Measurements from ENCODE around the gene FHL1. TPM values are rescaled to one million over a fixed set of nuclear protein-coding genes. Genes with fewer than 3 reads are reported as not detected.
"Not testable (repeated sequence)": the region's sequence is repeated elsewhere in the genome, so short reads cannot be mapped to it uniquely, and the experiment has no call there.

FHL1 gene
- total RNA-seq, 2 experiments from 2014 or later, result 27.2 to 28.4 TPM

- Mint-ChIP-seq H3K27me3 (no peaks in the 10 kb centered on the region), H3K36me3 (ENCODE audit: low read depth) (peaks cover 76% of the 10 kb centered on the region), H3K27ac (peak overlapping the region; percentile 17), H3K9me3 (no peaks in the 10 kb centered on the region), H3K4me1 (ENCODE audit: low read depth) (peaks cover 15% of the 10 kb centered on the region), H3K4me3 (no peak overlapping the region)
- no peak for ATAC-seq (ENCODE audit: poor library complexity)
- H3K9me3 ChIP-seq (ENCODE audit: control insufficient read depth in 1 of 2, insufficient read depth in 1 of 2, low read length in 2 of 2), result no peaks in the 10 kb centered on the region
- no peak overlapping the region for H3K4me3 ChIP-seq (ENCODE audit: low read length)
- peaks cover 39% of the 10 kb centered on the region for H3K36me3 ChIP-seq (ENCODE audit: insufficient read depth, low read length)
- intact Hi-C loops (cut with DNase I, micrococcal nuclease), result no loop called here
- H3K27ac ChIP-seq (ENCODE audit: low read depth in 1 of 2, low read length in 2 of 2), result no peak overlapping the region
- H3K4me1 ChIP-seq (ENCODE audit: insufficient read depth, low read length), result no peaks in the 10 kb centered on the region
- no peaks in the 10 kb centered on the region for H3K27me3 ChIP-seq (ENCODE audit: control insufficient read depth in 1 of 2, insufficient read depth in 2 of 2, low read length in 2 of 2)
- no peak for DNase-seq
- POLR2A ChIA-PET, result no interaction called here
- TF ChIP-seq, protein P1, sequence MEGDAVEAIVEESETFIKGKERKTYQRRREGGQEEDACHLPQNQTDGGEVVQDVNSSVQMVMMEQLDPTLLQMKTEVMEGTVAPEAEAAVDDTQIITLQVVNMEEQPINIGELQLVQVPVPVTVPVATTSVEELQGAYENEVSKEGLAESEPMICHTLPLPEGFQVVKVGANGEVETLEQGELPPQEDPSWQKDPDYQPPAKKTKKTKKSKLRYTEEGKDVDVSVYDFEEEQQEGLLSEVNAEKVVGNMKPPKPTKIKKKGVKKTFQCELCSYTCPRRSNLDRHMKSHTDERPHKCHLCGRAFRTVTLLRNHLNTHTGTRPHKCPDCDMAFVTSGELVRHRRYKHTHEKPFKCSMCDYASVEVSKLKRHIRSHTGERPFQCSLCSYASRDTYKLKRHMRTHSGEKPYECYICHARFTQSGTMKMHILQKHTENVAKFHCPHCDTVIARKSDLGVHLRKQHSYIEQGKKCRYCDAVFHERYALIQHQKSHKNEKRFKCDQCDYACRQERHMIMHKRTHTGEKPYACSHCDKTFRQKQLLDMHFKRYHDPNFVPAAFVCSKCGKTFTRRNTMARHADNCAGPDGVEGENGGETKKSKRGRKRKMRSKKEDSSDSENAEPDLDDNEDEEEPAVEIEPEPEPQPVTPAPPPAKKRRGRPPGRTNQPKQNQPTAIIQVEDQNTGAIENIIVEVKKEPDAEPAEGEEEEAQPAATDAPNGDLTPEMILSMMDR (IDR thresholded peaks at IDR 0.05), result no peak
- CTCF ChIA-PET, result no interaction called here
Measured at GRCh38 chrX:136228839-136229207, 81.5 kb downstream of the FHL1 start.

DNA sequence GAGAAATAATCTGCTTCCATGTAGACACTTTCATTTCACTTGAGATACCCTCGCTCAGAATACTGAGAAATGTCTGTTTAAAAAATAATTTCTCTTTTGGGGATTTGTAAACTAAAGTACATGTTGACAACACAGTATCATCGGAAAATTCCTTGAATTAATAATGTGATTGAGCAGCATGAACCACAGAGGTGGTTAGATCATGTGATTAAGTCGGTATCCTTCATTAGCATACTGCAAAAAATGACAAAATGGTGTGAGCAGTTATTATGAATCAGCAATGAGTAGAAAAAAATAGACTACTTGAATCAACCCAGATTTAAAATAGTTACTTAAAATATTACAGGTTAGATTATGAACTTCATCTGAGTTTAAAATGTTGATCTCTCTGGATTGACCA, 89.7 kb downstream of the FHL1 start:
- Histone ChIP-seq H3K27ac (ENCODE audit: low read depth in 1 of 2, low read length in 2 of 2) (no peak overlapping the region), H3K4me3 (ENCODE audit: low read length) (no peak overlapping the region), H3K4me1 (ENCODE audit: insufficient read depth, low read length) (no peaks in the 10 kb centered on the region), H3K9me3 (ENCODE audit: control insufficient read depth in 1 of 2, insufficient read depth in 1 of 2, low read length in 2 of 2) (no peaks in the 10 kb centered on the region), H3K36me3 (ENCODE audit: insufficient read depth, low read length) (peaks cover 16% of the 10 kb centered on the region), H3K27me3 (ENCODE audit: control insufficient read depth in 1 of 2, insufficient read depth in 2 of 2, low read length in 2 of 2) (no peaks in the 10 kb centered on the region)
- TF ChIP-seq, protein P1 (IDR thresholded peaks at IDR 0.05), result no peak
- intact Hi-C loops (cut with DNase I, micrococcal nuclease), result no loop called here
- CTCF ChIA-PET, result interaction anchor here (1.4 kb wide), 1 partner anchor 11 kb away, joined by 4 read pairs; no protein-coding TSS in a partner anchor
- peak in 1 of 14 experiments; percentile 27 for DNase-seq
- Mint-ChIP-seq H3K27ac (no peak overlapping the region), H3K9me3 (no peaks in the 10 kb centered on the region), H3K4me3 (no peak overlapping the region), H3K4me1 (ENCODE audit: low read depth) (no peaks in the 10 kb centered on the region), H3K36me3 (ENCODE audit: low read depth) (peaks cover 61% of the 10 kb centered on the region), H3K27me3 (no peaks in the 10 kb centered on the region)
- POLR2A ChIA-PET, result no interaction called here
- no peak for ATAC-seq (ENCODE audit: poor library complexity)

- H3K4me1 ChIP-seq (ENCODE audit: insufficient read depth, low read length); DNase-seq; CTCF ChIA-PET; H3K4me3 ChIP-seq (ENCODE audit: low read length); ATAC-seq (ENCODE audit: poor library complexity); H3K4me3 Mint-ChIP-seq; POLR2A ChIA-PET; H3K27me3 Mint-ChIP-seq; intact Hi-C loops (cut with DNase I, micrococcal nuclease); H3K27ac ChIP-seq (ENCODE audit: low read depth in 1 of 2, low read length in 2 of 2); H3K4me1 Mint-ChIP-seq (ENCODE audit: low read depth); H3K27me3 ChIP-seq (ENCODE audit: control insufficient read depth in 1 of 2, insufficient read depth in 2 of 2, low read length in 2 of 2); H3K27ac Mint-ChIP-seq; H3K9me3 ChIP-seq (ENCODE audit: control insufficient read depth in 1 of 2, insufficient read depth in 1 of 2, low read length in 2 of 2); H3K9me3 Mint-ChIP-seq: not testable (repeated sequence)
- H3K36me3 ChIP-seq (ENCODE audit: insufficient read depth, low read length), result peaks cover 23% of the 10 kb centered on the region
- peaks cover 67% of the 10 kb centered on the region for H3K36me3 Mint-ChIP-seq (ENCODE audit: low read depth)
Measured at GRCh38 chrX:136237849-136238248, 90.5 kb downstream of the FHL1 start.

DNA sequence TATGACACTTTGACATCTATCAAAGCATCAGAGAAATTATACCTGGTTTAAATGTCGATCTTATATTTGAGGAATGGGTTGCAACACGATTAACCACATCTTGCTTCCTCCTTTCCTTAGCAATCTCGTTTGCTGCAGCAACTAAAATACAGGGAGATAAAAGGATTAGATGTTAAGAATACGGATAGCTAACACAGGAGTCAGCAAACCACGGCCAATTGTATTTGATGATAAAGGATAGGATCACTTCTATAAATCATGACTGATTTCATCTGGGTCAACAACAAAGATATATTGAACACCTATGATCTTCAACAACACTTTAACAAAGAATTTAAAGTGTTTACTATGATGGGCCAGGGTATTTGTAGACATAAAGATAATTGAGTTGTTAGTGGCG, 98.9 kb downstream of the FHL1 start:
- Histone ChIP-seq H3K4me3 (ENCODE audit: low read length) (no peak overlapping the region), H3K27ac (ENCODE audit: low read depth in 1 of 2, low read length in 2 of 2) (no peak overlapping the region), H3K9me3 (ENCODE audit: control insufficient read depth in 1 of 2, insufficient read depth in 1 of 2, low read length in 2 of 2) (no peaks in the 10 kb centered on the region), H3K4me1 (ENCODE audit: insufficient read depth, low read length) (peaks cover 5% of the 10 kb centered on the region), H3K36me3 (ENCODE audit: insufficient read depth, low read length) (peaks cover 28% of the 10 kb centered on the region), H3K27me3 (ENCODE audit: control insufficient read depth in 1 of 2, insufficient read depth in 2 of 2, low read length in 2 of 2) (no peaks in the 10 kb centered on the region)
- DNase-seq (no peak), ATAC-seq (ENCODE audit: poor library complexity) (no peak)
- Mint-ChIP-seq H3K36me3 (ENCODE audit: low read depth) (peaks cover 34% of the 10 kb centered on the region), H3K27me3 (no peaks in the 10 kb centered on the region), H3K4me1 (ENCODE audit: low read depth) (peaks cover 4% of the 10 kb centered on the region), H3K9me3 (no peaks in the 10 kb centered on the region), H3K4me3 (no peak overlapping the region), H3K27ac (no peak overlapping the region)
- ChIA-PET CTCF (no interaction called here), POLR2A (no interaction called here)
- TF ChIP-seq, protein P1 (IDR thresholded peaks at IDR 0.05), result no peak
- intact Hi-C loops (cut with DNase I, micrococcal nuclease), result no loop called here
